Thyroid gland (tissue), 4 donors: ENCODE data around the gene ABR. TPM values are rescaled to one million over a fixed set of nuclear protein-coding genes. Genes with fewer than 3 reads are reported as not detected.
A peak's percentile ranks its signal among the peaks of the same experiment; 100 is the strongest.
"Not testable (repeated sequence)": the region's sequence is repeated elsewhere in the genome, so short reads cannot be mapped to it uniquely, and the experiment has no call there.

Source experiments
- DNase-seq, 2 donors: peaks; one replicate each; pipeline ENCODE4 v3.0.0-alpha.2; 2019
- H3K27ac ChIP-seq, 3 donors: fragments of 200-600 bp; sonication (generic); 1 replicate in 2 of 3; 2 replicates in 1 of 3; pipeline ENCODE4 v1.5.1; 2016 to 2019; ENCODE audit warnings: mild to moderate bottlenecking in 1 of 3, moderate library complexity in 1 of 3
- H3K27me3 ChIP-seq: fragments of 200-600 bp; sonication (generic); one replicate; pipeline ENCODE4 v1.5.1; 2019
- H3K36me3 ChIP-seq, 2 donors: fragments of 200-600 bp; sonication (generic); one replicate each; pipeline ENCODE4 v1.5.1; 2016 to 2019
- H3K4me1 ChIP-seq, 2 donors: fragments of 200-600 bp; sonication (generic); one replicate each; pipeline ENCODE4 v1.5.1; 2017 to 2019
- H3K4me3 ChIP-seq, 3 donors: fragments of 200-600 bp; sonication (generic); replicated peaks in 1 of 3; 1 replicate in 2 of 3; 2 replicates in 1 of 3; pipeline ENCODE4 v1.5.1; 2016; ENCODE audit warnings: mild to moderate bottlenecking in 1 of 3
- H3K9me3 ChIP-seq: fragments of 200-600 bp; sonication (generic); one replicate; pipeline ENCODE4 v1.5.1; 2017
- POLR2A ChIP-seq, 2 donors: fragments of 450-650 bp; IDR thresholded peaks; one replicate each; pipeline ENCODE4 v1.6.1; 2017; ENCODE audit warnings: antibody characterized with exemption in 2 of 2, mild to moderate bottlenecking in 2 of 2, moderate library complexity in 1 of 2
- WGBS, 2 donors: methylation state at CpG; one replicate each; pipeline ENCODE4 v1.1.5; 2017; 5-methylcytosine and 5-hydroxymethylcytosine counted together
- intact Hi-C: fragments of 100-400 bp; cut with DNase I; formaldehyde crosslinking; loops from one replicate; pipeline ENCODE4 v1.15.1; 2023
- total RNA-seq, 4 donors: library from RNA; depleted of rRNA; stranded (reverse); fragments of >200 nt; gene quantifications; one replicate each; pipeline ENCODE4 v1.2.3, GENCODE V29; 2016
- TF ChIP-seq, protein P1 (sequence below), 6 experiments: fragments of 200-600 bp in 3 of 6; fragments of 450-650 bp in 3 of 6; sonication (generic) in 3 of 6; IDR thresholded peaks; one replicate each; pipeline ENCODE4 v1.5.1; 2016 to 2019; ENCODE audit warnings: antibody characterized with exemption in 6 of 6, mild to moderate bottlenecking in 2 of 6, inconsistent platforms in 1 of 6, moderate library complexity in 1 of 6

The ABR gene
- total RNA-seq, 4 donors from 2014 or later = 23.7 to 33.7 (median 31.5) TPM

DNA sequence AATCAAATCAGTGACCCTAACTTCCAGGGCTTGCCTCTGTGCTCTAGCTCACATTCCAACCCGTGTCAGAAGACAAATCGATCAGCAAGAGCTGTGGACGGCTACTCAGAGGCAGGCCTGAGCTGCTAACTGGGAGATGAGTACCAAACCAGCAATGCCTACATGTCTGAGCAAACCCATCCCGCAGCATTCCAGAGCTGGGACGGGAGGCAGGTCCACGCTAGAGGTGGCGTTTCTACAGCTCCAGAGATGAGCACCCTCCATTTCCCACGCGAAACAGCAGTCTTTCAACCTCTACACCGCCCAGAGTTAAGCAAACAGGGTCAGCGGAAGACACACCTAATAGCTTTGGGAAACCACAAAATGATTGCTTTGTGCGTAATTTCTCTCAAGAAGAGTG lies 206.7 kb downstream of the ABR start:
- no peaks in the 10 kb centered on the region for H3K27me3 ChIP-seq
- H3K9me3 ChIP-seq = no peaks in the 10 kb centered on the region
- no peak overlapping the region for H3K27ac ChIP-seq
- no peak for TF ChIP-seq POLR2A (IDR thresholded peaks at IDR 0.05)
- TF ChIP-seq, protein P1, sequence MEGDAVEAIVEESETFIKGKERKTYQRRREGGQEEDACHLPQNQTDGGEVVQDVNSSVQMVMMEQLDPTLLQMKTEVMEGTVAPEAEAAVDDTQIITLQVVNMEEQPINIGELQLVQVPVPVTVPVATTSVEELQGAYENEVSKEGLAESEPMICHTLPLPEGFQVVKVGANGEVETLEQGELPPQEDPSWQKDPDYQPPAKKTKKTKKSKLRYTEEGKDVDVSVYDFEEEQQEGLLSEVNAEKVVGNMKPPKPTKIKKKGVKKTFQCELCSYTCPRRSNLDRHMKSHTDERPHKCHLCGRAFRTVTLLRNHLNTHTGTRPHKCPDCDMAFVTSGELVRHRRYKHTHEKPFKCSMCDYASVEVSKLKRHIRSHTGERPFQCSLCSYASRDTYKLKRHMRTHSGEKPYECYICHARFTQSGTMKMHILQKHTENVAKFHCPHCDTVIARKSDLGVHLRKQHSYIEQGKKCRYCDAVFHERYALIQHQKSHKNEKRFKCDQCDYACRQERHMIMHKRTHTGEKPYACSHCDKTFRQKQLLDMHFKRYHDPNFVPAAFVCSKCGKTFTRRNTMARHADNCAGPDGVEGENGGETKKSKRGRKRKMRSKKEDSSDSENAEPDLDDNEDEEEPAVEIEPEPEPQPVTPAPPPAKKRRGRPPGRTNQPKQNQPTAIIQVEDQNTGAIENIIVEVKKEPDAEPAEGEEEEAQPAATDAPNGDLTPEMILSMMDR (IDR thresholded peaks at IDR 0.05) = no peak
- 71 to 80% methylated on average over 12 of the region's 12 CpGs for WGBS, 2 donors
- intact Hi-C loops = no loop called here
- DNase-seq = no peak
- no peak overlapping the region for H3K4me3 ChIP-seq
- no peaks in the 10 kb centered on the region for H3K36me3 ChIP-seq
- peaks cover 0 to 17% of the 10 kb centered on the region in 2 donors for H3K4me1 ChIP-seq

DNA sequence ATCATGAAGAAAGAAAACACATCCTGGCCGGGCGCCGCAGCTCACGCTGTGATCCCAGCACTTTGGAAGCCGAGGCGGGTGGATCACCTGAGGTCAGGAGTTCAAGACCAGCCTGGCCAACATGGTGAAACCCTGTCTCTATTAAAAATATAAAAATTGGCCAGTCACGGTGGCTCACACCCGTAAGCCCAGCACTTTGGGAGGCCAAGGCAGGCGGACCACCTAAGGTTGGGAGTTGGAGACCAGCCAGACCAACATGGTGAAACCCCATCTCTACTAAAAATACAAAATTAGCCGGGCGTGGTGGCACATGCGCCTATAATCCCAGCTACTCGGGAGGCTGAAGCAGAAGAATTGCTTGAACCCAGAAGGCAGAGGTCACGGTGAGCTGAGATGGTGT lies 207.9 kb downstream of the ABR start:
- H3K27ac ChIP-seq, H3K4me3 ChIP-seq, H3K36me3 ChIP-seq, H3K9me3 ChIP-seq, DNase-seq, H3K27me3 ChIP-seq, intact Hi-C loops: not testable (repeated sequence)
- WGBS, 2 donors = 84 to 86% methylated on average over 14 of the region's 14 CpGs
- peaks cover 0 to 14% of the 10 kb centered on the region in 2 donors for H3K4me1 ChIP-seq

DNA sequence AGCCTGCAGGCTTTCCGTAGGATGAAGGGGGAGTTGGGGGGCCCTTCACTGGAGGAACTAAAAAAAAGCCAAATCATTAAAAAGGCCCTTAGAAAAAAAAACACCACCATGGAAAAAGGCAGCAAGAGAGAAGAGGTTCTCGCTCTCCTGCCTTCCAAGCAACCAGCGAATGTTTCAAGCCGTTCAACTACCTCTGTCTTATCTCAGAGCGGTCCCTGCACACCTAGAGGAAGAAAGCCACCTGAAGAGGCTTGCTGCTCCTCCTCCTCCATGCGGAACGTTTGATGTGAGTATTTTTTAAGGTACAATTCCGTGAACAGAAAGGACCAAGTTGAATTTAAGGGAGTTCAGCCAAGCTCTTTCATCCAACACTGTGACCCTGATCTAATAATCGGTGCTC lies 209.4 kb downstream of the ABR start:
- H3K27me3 ChIP-seq = no peaks in the 10 kb centered on the region
- WGBS, 2 donors = 23 to 29% methylated on average over 9 of the region's 9 CpGs
- TF ChIP-seq POLR2A (IDR thresholded peaks at IDR 0.05) = peak in 1 of 2 donors; percentile 9
- TF ChIP-seq, protein P1 (IDR thresholded peaks at IDR 0.05) = no peak

DNA sequence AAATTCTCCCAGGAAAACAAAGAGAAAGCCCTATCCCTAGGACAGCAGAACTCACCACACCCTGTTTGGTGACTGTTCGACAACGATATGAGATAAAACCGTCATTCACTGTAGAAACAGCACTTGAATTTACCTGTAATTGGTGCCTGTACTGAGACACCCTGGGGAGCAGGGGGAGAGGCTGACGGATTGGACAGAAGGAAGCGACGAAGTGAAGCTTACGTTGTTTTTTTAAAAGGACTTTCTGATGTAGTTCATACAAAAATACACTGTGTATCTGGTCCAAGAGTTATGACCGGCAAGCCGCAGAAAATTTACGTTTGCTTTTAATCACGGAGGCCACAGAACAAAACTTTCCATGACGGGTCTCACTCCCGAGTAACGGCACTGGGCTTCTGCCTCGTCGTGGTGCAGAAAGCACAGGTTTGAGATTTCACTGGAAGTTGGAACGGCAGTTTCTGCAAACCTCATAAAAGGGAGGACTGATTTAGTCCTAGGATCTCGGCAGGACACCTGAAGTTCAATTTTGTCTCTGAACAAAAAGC lies 209.9 kb downstream of the ABR start:
- peaks cover 0 to 14% of the 10 kb centered on the region in 2 donors for H3K4me1 ChIP-seq

More for the DNA sequence above, 209.4 kb downstream of the ABR start:
- intact Hi-C loops = no loop called here
- peaks cover 0 to 14% of the 10 kb centered on the region in 2 donors for H3K4me1 ChIP-seq
- no peaks in the 10 kb centered on the region for H3K36me3 ChIP-seq
- H3K4me3 ChIP-seq = no peak overlapping the region
- peak overlapping the region in 2 of 3 donors; percentile 40 to 51 for H3K27ac ChIP-seq
- peak; percentile 38 to 40 for DNase-seq
- H3K9me3 ChIP-seq = no peaks in the 10 kb centered on the region

DNA sequence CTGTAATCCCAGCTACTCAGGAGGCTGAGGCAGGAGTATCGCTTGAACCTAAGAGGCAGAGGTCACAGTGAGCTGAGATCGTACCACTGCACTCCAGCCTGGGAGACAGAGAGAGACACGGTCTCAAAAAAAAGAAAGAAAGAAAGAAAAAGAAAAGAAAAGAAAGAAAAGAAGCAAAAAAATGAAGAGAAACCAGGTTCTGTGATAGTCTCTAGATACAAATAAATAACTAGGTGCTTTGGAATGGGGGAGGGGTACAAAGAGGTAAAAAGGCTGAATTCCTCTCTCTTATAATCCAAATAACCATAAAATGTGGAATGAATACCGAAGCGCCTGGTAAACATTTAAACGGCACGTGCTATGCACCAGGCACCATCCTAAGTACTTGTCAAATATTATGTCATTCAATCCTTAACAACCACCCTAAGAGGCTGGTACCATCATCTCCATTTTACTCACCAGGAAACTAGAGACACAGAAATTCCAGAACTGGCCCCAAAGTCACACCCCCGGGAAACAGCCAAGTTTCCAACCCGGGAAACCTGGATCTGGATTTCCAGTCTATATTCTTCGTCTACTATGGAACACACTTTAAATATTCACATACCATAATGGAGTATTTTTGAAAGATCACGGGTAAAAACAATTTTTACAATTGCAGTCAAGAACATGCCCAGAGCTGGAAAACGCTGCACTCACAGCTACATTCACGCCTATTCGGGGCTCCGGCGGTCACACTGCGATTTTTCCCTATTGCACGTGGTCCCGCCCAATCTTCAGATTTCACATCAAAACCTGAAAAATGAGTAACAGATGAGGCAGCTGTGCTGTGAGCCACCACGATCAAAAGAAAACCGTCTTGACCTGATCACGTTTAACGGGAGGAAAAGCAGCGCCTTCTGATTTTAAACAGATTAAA lies 210.7 kb downstream of the ABR start:
- no peak overlapping the region for H3K27ac ChIP-seq
- H3K9me3 ChIP-seq = no peaks in the 10 kb centered on the region
- peaks cover 0 to 14% of the 10 kb centered on the region in 2 donors for H3K4me1 ChIP-seq
- intact Hi-C loops = no loop called here
- 89 to 92% methylated on average over 24 of the region's 24 CpGs for WGBS, 2 donors
- H3K36me3 ChIP-seq = no peaks in the 10 kb centered on the region
- no peak overlapping the region for H3K4me3 ChIP-seq
- H3K27me3 ChIP-seq = no peaks in the 10 kb centered on the region
- TF ChIP-seq, protein P1 (IDR thresholded peaks at IDR 0.05) = no peak
- no peak for TF ChIP-seq POLR2A (IDR thresholded peaks at IDR 0.05)
- DNase-seq = no peak

More for the DNA sequence above, 209.9 kb downstream of the ABR start:
- no peaks in the 10 kb centered on the region for H3K36me3 ChIP-seq
- intact Hi-C loops = no loop called here
- no peaks in the 10 kb centered on the region for H3K9me3 ChIP-seq
- H3K4me3 ChIP-seq = no peak overlapping the region
- no peak for DNase-seq
- H3K27me3 ChIP-seq = no peaks in the 10 kb centered on the region
- WGBS, 2 donors = 31% methylated on average over 18 of the region's 18 CpGs
- peak overlapping the region in 2 of 3 donors; percentile 23 to 40 for H3K27ac ChIP-seq
- TF ChIP-seq, protein P1 (IDR thresholded peaks at IDR 0.05) = no peak
- peak in 1 of 2 donors; percentile 3 for TF ChIP-seq POLR2A (IDR thresholded peaks at IDR 0.05)
